Measurements from ENCODE around the gene TSPAN9.
A peak's percentile ranks its signal among the peaks of the same experiment; 100 is the strongest.

The TSPAN9 gene

GRCh38 chr12:3034067-3034750 lies 43.0 kb upstream of the TSPAN9 start:
- peak; percentile 74 for TF ChIP-seq CTCF (IDR thresholded peaks at IDR 0.05; ENCODE audit: control insufficient read depth, extremely low read depth, insufficient read depth)
- H3K4me3 ChIP-seq (ENCODE audit: low read depth, low read length), result no peak overlapping the region
- DNase-seq (ENCODE audit: low read depth), result no peak

- no peak for DNase-seq (ENCODE audit: low read depth)
- no peak overlapping the region for H3K4me3 ChIP-seq (ENCODE audit: low read depth, low read length)
These were observed 42.0 kb upstream of the TSPAN9 start for GRCh38 chr12:3035171-3035570.

GRCh38 chr12:3035815-3036702 lies 41.1 kb upstream of the TSPAN9 start:
- peak; percentile 34; the same call in 1 of the 2 replicates for TF ChIP-seq CTCF (IDR thresholded peaks at IDR 0.05; ENCODE audit: control insufficient read depth, extremely low read depth, insufficient read depth)
- no peak overlapping the region for H3K4me3 ChIP-seq (ENCODE audit: low read depth, low read length)
- no peak for DNase-seq (ENCODE audit: low read depth)

More at GRCh38 chr12:3035171-3035570, 42.0 kb upstream of the TSPAN9 start:
- no peak for TF ChIP-seq CTCF (IDR thresholded peaks at IDR 0.05; ENCODE audit: control insufficient read depth, extremely low read depth, insufficient read depth)

GRCh38 chr12:3036901-3037600 lies 40.1 kb upstream of the TSPAN9 start:
- no peak for TF ChIP-seq CTCF (IDR thresholded peaks at IDR 0.05; ENCODE audit: control insufficient read depth, extremely low read depth, insufficient read depth)
- no peak overlapping the region for H3K4me3 ChIP-seq (ENCODE audit: low read depth, low read length)
- DNase-seq (ENCODE audit: low read depth), result no peak

GRCh38 chr12:3038166-3038565 lies 39.0 kb upstream of the TSPAN9 start:
- H3K4me3 ChIP-seq (ENCODE audit: low read depth, low read length), result no peak overlapping the region
- DNase-seq (ENCODE audit: low read depth), result no peak
- no peak for TF ChIP-seq CTCF (IDR thresholded peaks at IDR 0.05; ENCODE audit: control insufficient read depth, extremely low read depth, insufficient read depth)

GRCh38 chr12:3038926-3039510 lies 38.2 kb upstream of the TSPAN9 start:
- TF ChIP-seq CTCF (IDR thresholded peaks at IDR 0.05; ENCODE audit: control insufficient read depth, extremely low read depth, insufficient read depth), result no peak
- H3K4me3 ChIP-seq (ENCODE audit: low read depth, low read length), result no peak overlapping the region
- DNase-seq (ENCODE audit: low read depth), result no peak

Measured in LNCaP clone FGC (cell line).